SK-N-SH treated with all-trans-retinoic acid at 6 μM for 48 hours (cell line): Measurements from ENCODE around the gene SH3PXD2A.

ENCODE experiments used
- CREB5 ChIP-seq: fragments of 250-450 bp; sonication (Bioruptor Pico); IDR thresholded peaks from 2 replicates; pipeline ENCODE4 v1.5.1; 2020; ENCODE audit warnings: low read depth, mild to moderate bottlenecking, moderate library complexity
- PATZ1 ChIP-seq: fragments of 250-450 bp; sonication (Bioruptor Pico); IDR thresholded peaks from 2 replicates; pipeline ENCODE4 v1.8.0; 2020; ENCODE audit warnings: mild to moderate bottlenecking, moderate library complexity, borderline replicate concordance
- PPARA ChIP-seq: fragments of 250-450 bp; sonication (Bioruptor Pico); IDR thresholded peaks from 2 replicates; pipeline ENCODE4 v1.5.0; 2020; ENCODE audit warnings: mild to moderate bottlenecking, borderline replicate concordance
- ZNF70 ChIP-seq: fragments of 450-650 bp; formaldehyde crosslinking; IDR thresholded peaks from 2 replicates; pipeline ENCODE4 v1.5.0; 2020; ENCODE audit warnings: mild to moderate bottlenecking, moderate library complexity

- TF ChIP-seq CREB5 (CRISPR knock-in tag) (no peak), PPARA (no peak), ZNF70 (CRISPR knock-in tag) (no peak), PATZ1 (CRISPR knock-in tag) (no peak)
These were observed 43.9 kb downstream of the SH3PXD2A start for GRCh38 chr10:103811463-103811862.
